IMR-90 (cell line): ENCODE measurements around the gene DCAF8L2. TPM values are rescaled to one million over a fixed set of nuclear protein-coding genes. Genes with fewer than 3 reads are reported as not detected.

Source experiments
- ATAC-seq: fragments of 200-7000 bp; cut with Tn5 transposase; 2 replicates; pipeline ENCODE4 v1.9.1; 2020; ENCODE audit warnings: low read depth, mild to moderate bottlenecking, moderate library complexity
- BruUV-seq: library from RNA; stranded (reverse); fragments of 400-500 nt; replicated peaks from 2 replicates; lab custom pipeline; 2021; lab: Mats Ljungman, UMichigan
- CTCF ChIA-PET: fragments of 300-600 bp; formaldehyde crosslinking; extraction: SDS; loops from one replicate; lab custom pipeline; 2021; ENCODE audit warnings: antibody characterized with exemption; lab: Yijun Ruan, JAX
- POLR2A ChIA-PET: fragments of 300-600 bp; sonication (Branson Sonifier 250); formaldehyde crosslinking; loops from one replicate; lab custom pipeline; 2022; ENCODE audit warnings: antibody characterized with exemption; ENCODE audit not compliant: unreplicated experiment; lab: Charles Lee
- DNase-seq: peaks from one replicate; pipeline ENCODE4 v3.0.0; 2013
- H2AFZ ChIP-seq: replicated peaks from 2 replicates; pipeline ENCODE3; 2013; ENCODE audit warnings: low read length, mild to moderate bottlenecking; ENCODE audit not compliant: poor library complexity
- H2AK5ac ChIP-seq: 2 replicates; pipeline ENCODE4 v1.6.1; 2013; ENCODE audit warnings: low read depth, low read length, inconsistent platforms
- H2AK9ac ChIP-seq: replicated peaks from 2 replicates; pipeline ENCODE3; 2013; ENCODE audit warnings: mild to moderate bottlenecking, low read depth, low read length, moderate library complexity; ENCODE audit not compliant: poor library complexity
- H2BK120ac ChIP-seq: 2 replicates; pipeline ENCODE4 v1.6.1; 2013; ENCODE audit warnings: low read depth, low read length, inconsistent platforms
- H2BK15ac ChIP-seq: 3 replicates; pipeline ENCODE4 v1.6.1; 2013; ENCODE audit warnings: low read depth, low read length, inconsistent platforms
- H2BK20ac ChIP-seq: 2 replicates; pipeline ENCODE4 v1.6.1; 2013; ENCODE audit warnings: low read depth, mild to moderate bottlenecking, inconsistent platforms, low read length, moderate library complexity
- H2BK5ac ChIP-seq: 2 replicates; pipeline ENCODE4 v1.6.1; 2013; ENCODE audit warnings: mild to moderate bottlenecking, low read depth, low read length, inconsistent platforms; ENCODE audit not compliant: poor library complexity, severe bottlenecking
- H3K14ac ChIP-seq: replicated peaks from 2 replicates; pipeline ENCODE4 v1.6.1; 2013; ENCODE audit warnings: low read depth, low read length, inconsistent platforms
- H3K18ac ChIP-seq: 2 replicates; pipeline ENCODE4 v1.6.1; 2013; ENCODE audit warnings: low read depth, low read length, control low read depth
- H3K23ac ChIP-seq: 2 replicates; pipeline ENCODE4 v1.6.1; 2013; ENCODE audit warnings: low read depth, low read length, inconsistent platforms
- H3K27ac ChIP-seq: 2 replicates; pipeline ENCODE4 v1.5.1; 2013; ENCODE audit warnings: mild to moderate bottlenecking, control low read depth, low read length; ENCODE audit not compliant: insufficient read depth
- H3K27me3 ChIP-seq: 2 replicates; pipeline ENCODE4 v1.6.1; 2013; ENCODE audit warnings: low read length; ENCODE audit not compliant: control insufficient read depth, insufficient read depth
- H3K36me3 ChIP-seq: 2 replicates; pipeline ENCODE4 v1.6.1; 2013; ENCODE audit warnings: low read length, mixed read lengths; ENCODE audit not compliant: control insufficient read depth, insufficient read depth
- H3K4ac ChIP-seq: 2 replicates; pipeline ENCODE4 v1.6.1; 2013; ENCODE audit warnings: low read depth, low read length, inconsistent platforms
- H3K4me1 ChIP-seq: 2 replicates; pipeline ENCODE4 v1.6.1; 2013; ENCODE audit warnings: low read length, mixed read lengths; ENCODE audit not compliant: control insufficient read depth, insufficient read depth
- H3K4me2 ChIP-seq: 2 replicates; pipeline ENCODE4 v1.6.1; 2013; ENCODE audit warnings: low read depth, mild to moderate bottlenecking, control low read depth, low read length, moderate library complexity
- H3K4me3 ChIP-seq: 2 replicates; pipeline ENCODE4 v1.5.1; 2013; ENCODE audit warnings: low read depth, mild to moderate bottlenecking, control low read depth, low read length, moderate library complexity; ENCODE audit not compliant: insufficient read depth
- H3K56ac ChIP-seq: 2 replicates; pipeline ENCODE4 v1.6.1; 2013; ENCODE audit warnings: low read length, inconsistent platforms; ENCODE audit not compliant: insufficient read depth; ENCODE audit errors: extremely low read depth
- H3K79me1 ChIP-seq, 2 experiments: 2 replicates each; pipeline ENCODE4 v1.6.1; 2013; ENCODE audit warnings: low read length in 2 of 2, inconsistent platforms in 1 of 2, low read depth in 1 of 2
- H3K9ac ChIP-seq: 2 replicates; pipeline ENCODE4 v1.6.1; 2013; ENCODE audit warnings: low read depth, low read length, control low read depth
- H3K9me1 ChIP-seq: 2 replicates; pipeline ENCODE4 v1.6.1; 2013; ENCODE audit warnings: low read length, inconsistent platforms; ENCODE audit not compliant: insufficient read depth
- H3K9me3 ChIP-seq: 2 replicates; pipeline ENCODE4 v1.6.1; 2013; ENCODE audit warnings: low read length; ENCODE audit not compliant: control insufficient read depth, insufficient read depth
- H4K20me1 ChIP-seq: 2 replicates; pipeline ENCODE4 v1.6.1; 2013; ENCODE audit warnings: low read length, inconsistent platforms; ENCODE audit not compliant: insufficient read depth
- H4K5ac ChIP-seq: 2 replicates; pipeline ENCODE4 v1.6.1; 2013; ENCODE audit warnings: mild to moderate bottlenecking, low read depth, low read length, control low read depth
- H4K8ac ChIP-seq, 2 experiments: 2 replicates each; pipeline ENCODE4 v1.6.1; 2013; ENCODE audit warnings: low read depth in 2 of 2, low read length in 2 of 2, control low read depth in 1 of 2, inconsistent platforms in 1 of 2
- H4K91ac ChIP-seq: 2 replicates; pipeline ENCODE4 v1.6.1; 2013; ENCODE audit warnings: low read depth, low read length, inconsistent platforms; ENCODE audit not compliant: insufficient read depth
- MAZ ChIP-seq: IDR thresholded peaks from 2 replicates; pipeline ENCODE4 v1.6.1; 2012; ENCODE audit warnings: low read depth, mild to moderate bottlenecking, low read length, improper control_type of control experiment, moderate library complexity, borderline replicate concordance
- MXI1 ChIP-seq: IDR thresholded peaks from 2 replicates; pipeline ENCODE4 v1.6.1; 2012; ENCODE audit warnings: low read depth, mild to moderate bottlenecking, low read length, moderate library complexity, borderline replicate concordance
- RAD21 ChIP-seq: IDR thresholded peaks from 2 replicates; pipeline ENCODE4 v1.6.1; 2012; ENCODE audit warnings: low read length, improper control_type of control experiment
- RCOR1 ChIP-seq: IDR thresholded peaks from 2 replicates; pipeline ENCODE4 v1.6.1; 2012; ENCODE audit warnings: mild to moderate bottlenecking, low read length, improper control_type of control experiment; ENCODE audit not compliant: insufficient replicate concordance
- SMC3 ChIP-seq: fragments of 150-350 bp; IDR thresholded peaks from 2 replicates; pipeline ENCODE4 v1.6.1; 2016; ENCODE audit warnings: low read depth, mild to moderate bottlenecking, antibody characterized with exemption, low read length, moderate library complexity
- USF2 ChIP-seq: fragments of 150-350 bp; IDR thresholded peaks from 2 replicates; pipeline ENCODE4 v1.6.1; 2017; ENCODE audit warnings: mild to moderate bottlenecking, antibody characterized with exemption, low read length, low read depth
- WGBS, 2 experiments: methylation state at CpG; one replicate each; pipeline versions ENCODE4 v1.1.5 to v1.1.7; 2013; ENCODE audit warnings: missing lambda C conversion rate in 2 of 2; ENCODE audit not compliant: insufficient read length in 1 of 2; ENCODE audit errors: extremely low coverage in 2 of 2; 5-methylcytosine and 5-hydroxymethylcytosine counted together
- dilution Hi-C: fragments of 300-500 bp; cut with HindIII; formaldehyde crosslinking; loops from one replicate; pipeline ENCODE4 v1.14.3; 2018; ENCODE audit warnings: low sequenced_read_pairs; ENCODE audit not compliant: unreplicated experiment
- in situ Hi-C: fragments of 300-500 bp; cut with MboI; formaldehyde crosslinking; loops from 3 replicates; pipeline ENCODE4 v1.14.3; 2019; ENCODE audit warnings: low sequenced_read_pairs, inconsistent platforms, mixed read lengths
- intact Hi-C: fragments of 100-400 bp; cut with micrococcal nuclease; formaldehyde crosslinking; loops from 2 replicates; pipeline ENCODE4 v1.10.0; 2022
- polyA plus RNA-seq, 3 experiments: library from polyadenylated mRNA; depleted of rRNA; stranded (reverse); fragments of >200 nt; gene quantifications; 2 replicates each; pipeline ENCODE4 v1.2.3, GENCODE V29; 2012; ENCODE audit warnings: low replicate concordance in 1 of 3
- total RNA-seq: library from RNA; depleted of rRNA; stranded (reverse); fragments of >200 nt; gene quantifications from 2 replicates; pipeline ENCODE4 v1.2.3, GENCODE V29; 2012

DCAF8L2 gene
- total and polyA plus RNA-seq, 2 of the 4 experiments (the other 2 are of a cell fraction), result not detected

- H3K23ac ChIP-seq, result no peak overlapping the region
- no peak overlapping the region for H3K56ac ChIP-seq
- H3K14ac ChIP-seq, result no peak overlapping the region
- in situ Hi-C loops, result no loop called here
- no peak overlapping the region for H3K18ac ChIP-seq
- no peak overlapping the region for H3K27ac ChIP-seq
- no peak overlapping the region for H2BK120ac ChIP-seq
- H3K36me3 ChIP-seq, result no peaks in the 10 kb centered on the region
- no peak overlapping the region for H2BK20ac ChIP-seq
- no TSS peak for BruUV-seq
- no peak overlapping the region for H3K4ac ChIP-seq
- ATAC-seq (no peak), DNase-seq (no peak)
- H2BK5ac ChIP-seq, result no peak overlapping the region
- H4K5ac ChIP-seq, result no peak overlapping the region
- no peaks in the 10 kb centered on the region for H4K20me1 ChIP-seq
- H3K9me3 ChIP-seq, result no peaks in the 10 kb centered on the region
- H2AFZ ChIP-seq, result no peak overlapping the region
- ChIA-PET CTCF (no interaction called here), POLR2A (no interaction called here)
- no peak overlapping the region for H2BK15ac ChIP-seq
- H3K79me1 ChIP-seq, result no peaks in the 10 kb centered on the region
- WGBS, 2 experiments, result no CpG with 5 or more reads among the region's 2 CpGs
- no peak overlapping the region for H2AK9ac ChIP-seq
- no peaks in the 10 kb centered on the region for H3K9me1 ChIP-seq
- H4K8ac ChIP-seq, result no peak overlapping the region
- no peaks in the 10 kb centered on the region for H3K27me3 ChIP-seq
- no peaks in the 10 kb centered on the region for H3K4me1 ChIP-seq
- no peak for TF ChIP-seq MXI1
- TF ChIP-seq USF2, result no peak
- no peak for TF ChIP-seq MAZ
- no peak for TF ChIP-seq SMC3
- TF ChIP-seq RAD21, result no peak
- no peak for TF ChIP-seq RCOR1
- H2AK5ac ChIP-seq, result no peak overlapping the region
- intact Hi-C loops, result no loop called here
- H4K91ac ChIP-seq, result no peak overlapping the region
- no peak overlapping the region for H3K4me3 ChIP-seq
- dilution Hi-C loops, result no loop called here
- no peak overlapping the region for H3K9ac ChIP-seq
- no peak overlapping the region for H3K4me2 ChIP-seq
Observed at GRCh38 chrX:27600686-27601085, 10.5 kb downstream of the DCAF8L2 start.
